Sigmoid colon (tissue), 7 donors: ENCODE measurements around the gene PRSS37. TPM values are rescaled to one million over a fixed set of nuclear protein-coding genes. Genes with fewer than 3 reads are reported as not detected.

Experiments used
- DNase-seq: peaks from one replicate; pipeline ENCODE4 v3.0.0-alpha.2; 2019
- H3K27ac ChIP-seq, 4 donors: fragments of 200-600 bp; sonication (generic); one replicate each; pipeline ENCODE4 v1.5.1; 2016 to 2019; ENCODE audit warnings: mild to moderate bottlenecking in 1 of 4
- H3K27me3 ChIP-seq, 3 donors: fragments of 200-600 bp; sonication (generic); one replicate each; pipeline ENCODE4 v1.5.1; 2019; ENCODE audit warnings: mild to moderate bottlenecking in 1 of 3
- H3K36me3 ChIP-seq, 4 donors: fragments of 200-600 bp; sonication (generic); one replicate each; pipeline ENCODE4 v1.5.1; 2016 to 2019
- H3K4me1 ChIP-seq, 4 donors: fragments of 200-600 bp; sonication (generic); one replicate each; pipeline ENCODE4 v1.5.1; 2017 to 2019
- H3K4me3 ChIP-seq, 4 donors: fragments of 200-600 bp; sonication (generic); one replicate each; pipeline ENCODE4 v1.5.1; 2017 to 2019; ENCODE audit warnings: mild to moderate bottlenecking in 2 of 4, moderate library complexity in 1 of 4
- H3K9me3 ChIP-seq, 4 donors: fragments of 200-600 bp in 3 of 4; sonication (generic) in 3 of 4; one replicate each; pipeline versions ENCODE4 v1.5.1 to v1.6.1; 2013 to 2019
- CTCF ChIP-seq, 4 experiments: fragments of 450-650 bp in 3 of 4; fragments of 200-600 bp in 1 of 4; IDR thresholded peaks; one replicate each; pipeline ENCODE4 v1.5.1; 2016 to 2019; ENCODE audit warnings: antibody characterized with exemption in 4 of 4, mild to moderate bottlenecking in 3 of 4, moderate library complexity in 2 of 4
- EP300 ChIP-seq, 4 donors: sonication (generic); formaldehyde crosslinking; IDR thresholded peaks; one replicate each; pipeline ENCODE4 v1.6.1; 2017; ENCODE audit warnings: antibody characterized with exemption in 4 of 4
- POLR2A ChIP-seq, 2 donors: fragments of 450-650 bp; IDR thresholded peaks; one replicate each; pipeline ENCODE4 v1.6.1; 2016; ENCODE audit warnings: antibody characterized with exemption in 2 of 2, mild to moderate bottlenecking in 2 of 2, moderate library complexity in 2 of 2
- POLR2AphosphoS5 ChIP-seq, 4 donors: sonication (generic); formaldehyde crosslinking; IDR thresholded peaks; one replicate each; pipeline ENCODE4 v1.6.1; 2017; ENCODE audit warnings: antibody characterized with exemption in 4 of 4
- WGBS, 2 donors: extraction: QIAGEN DNeasy Blood & Tissue Kit; methylation state at CpG; one replicate each; pipeline ENCODE4 v1.1.7; 2013; 5-methylcytosine and 5-hydroxymethylcytosine counted together
- intact Hi-C: fragments of 100-400 bp; cut with DNase I; formaldehyde crosslinking; loops from one replicate; pipeline ENCODE4 v1.15.1; 2023
- polyA plus RNA-seq, 3 donors: library from polyadenylated mRNA; stranded (reverse); fragments of 200-250 nt; gene quantifications; one replicate each; pipeline ENCODE4 v1.2.3, GENCODE V29; 2013
- total RNA-seq, 4 donors: library from RNA; depleted of rRNA; stranded (reverse); fragments of >200 nt; gene quantifications; one replicate each; pipeline ENCODE4 v1.1.0, GENCODE V29; 2016
- donor health status: healthy with polysubstance abuse.
- donor health status: Bipolar disorder and iron deficiency.
- donor health status: healthy.

The PRSS37 gene
- total and polyA plus RNA-seq, 7 donors: not detected

GRCh38 chr7:141877365-141877764 is 36.1 kb upstream of the PRSS37 start:
- 91 to 92% methylated on average over 3 of the region's 3 CpGs for WGBS, 2 donors
- Histone ChIP-seq H3K27ac (no peak overlapping the region), H3K4me3 (no peak overlapping the region), H3K4me1 (no peaks in the 10 kb centered on the region), H3K9me3 (no peaks in the 10 kb centered on the region), H3K27me3 (no peaks in the 10 kb centered on the region), H3K36me3 (no peaks in the 10 kb centered on the region)
- no peak for DNase-seq
- intact Hi-C loops: no loop called here
- no peak for TF ChIP-seq POLR2A (IDR thresholded peaks at IDR 0.05)
- no peak for TF ChIP-seq CTCF (IDR thresholded peaks at IDR 0.05)
- TF ChIP-seq POLR2AphosphoS5 (IDR thresholded peaks at IDR 0.05): no peak

- Histone ChIP-seq H3K9me3 (no peaks in the 10 kb centered on the region), H3K27me3 (no peaks in the 10 kb centered on the region), H3K36me3 (no peaks in the 10 kb centered on the region), H3K4me1 (no peaks in the 10 kb centered on the region), H3K27ac (no peak overlapping the region), H3K4me3 (no peak overlapping the region)
- intact Hi-C loops: no loop called here
- no peak for DNase-seq
- TF ChIP-seq POLR2AphosphoS5 (IDR thresholded peaks at IDR 0.05): no peak
- TF ChIP-seq CTCF (IDR thresholded peaks at IDR 0.05): no peak
- TF ChIP-seq EP300 (IDR thresholded peaks at IDR 0.05): no peak
- TF ChIP-seq POLR2A (IDR thresholded peaks at IDR 0.05): no peak
- WGBS, 2 donors: 78 to 90% methylated on average over 1 of the region's 1 CpG
Observed at GRCh38 chr7:141876371-141876770, 35.1 kb upstream of the PRSS37 start.

DNA sequence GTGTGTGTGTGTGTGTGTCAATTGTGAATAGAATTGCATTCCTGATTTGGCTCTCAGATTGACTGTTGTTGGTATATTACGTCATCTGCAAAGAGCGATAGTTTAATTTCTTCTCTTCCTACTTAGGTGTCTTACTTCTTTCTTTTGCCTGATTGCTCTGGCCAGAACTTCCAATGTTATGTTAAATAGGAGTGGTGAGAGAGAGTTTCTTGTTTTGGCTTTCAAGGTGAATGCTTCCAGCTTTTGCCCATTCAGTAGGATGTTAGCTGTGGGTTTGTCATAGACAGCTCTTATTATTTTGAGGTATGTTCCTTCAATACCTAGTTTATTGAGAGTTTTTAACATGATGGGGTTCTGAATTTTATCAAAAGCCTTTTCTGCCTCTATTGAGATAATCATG is 34.2 kb upstream of the PRSS37 start:
- TF ChIP-seq CTCF (IDR thresholded peaks at IDR 0.05) (no peak), POLR2A (IDR thresholded peaks at IDR 0.05) (no peak), POLR2AphosphoS5 (IDR thresholded peaks at IDR 0.05) (no peak)
- no peaks in the 10 kb centered on the region for H3K36me3 ChIP-seq

GRCh38 chr7:141874787-141875186 is 33.5 kb upstream of the PRSS37 start:
- H3K27me3 ChIP-seq: no peaks in the 10 kb centered on the region
- no peaks in the 10 kb centered on the region for H3K9me3 ChIP-seq
- intact Hi-C loops: no loop called here
- WGBS, 2 donors: 72 to 73% methylated on average over 3 of the region's 3 CpGs
- no peaks in the 10 kb centered on the region for H3K4me1 ChIP-seq
- H3K4me3 ChIP-seq: no peak overlapping the region
- TF ChIP-seq POLR2AphosphoS5 (IDR thresholded peaks at IDR 0.05) (no peak), POLR2A (IDR thresholded peaks at IDR 0.05) (no peak), CTCF (IDR thresholded peaks at IDR 0.05) (no peak), EP300 (IDR thresholded peaks at IDR 0.05) (no peak)
- no peak overlapping the region for H3K27ac ChIP-seq
- no peaks in the 10 kb centered on the region for H3K36me3 ChIP-seq
- DNase-seq: no peak

More for the DNA sequence above, 34.2 kb upstream of the PRSS37 start:
- Histone ChIP-seq H3K27ac (no peak overlapping the region), H3K9me3 (no peaks in the 10 kb centered on the region), H3K4me1 (no peaks in the 10 kb centered on the region), H3K27me3 (no peaks in the 10 kb centered on the region), H3K4me3 (no peak overlapping the region)
- intact Hi-C loops: no loop called here
- DNase-seq: no peak
- WGBS, 2 donors: 92 to 96% methylated on average over 2 of the region's 2 CpGs

- no peak overlapping the region for H3K27ac ChIP-seq
- no peaks in the 10 kb centered on the region for H3K4me1 ChIP-seq
- H3K4me3 ChIP-seq: no peak overlapping the region
- DNase-seq: no peak
- H3K9me3 ChIP-seq: peaks cover 0 to 1% (median 0%) of the 10 kb centered on the region in 4 donors
- intact Hi-C loops: no loop called here
- H3K27me3 ChIP-seq: no peaks in the 10 kb centered on the region
- TF ChIP-seq CTCF (IDR thresholded peaks at IDR 0.05): no peak
- TF ChIP-seq POLR2A (IDR thresholded peaks at IDR 0.05): no peak
- TF ChIP-seq EP300 (IDR thresholded peaks at IDR 0.05): no peak
- no peaks in the 10 kb centered on the region for H3K36me3 ChIP-seq
- WGBS, 2 donors: 92 to 93% methylated on average over 3 of the region's 3 CpGs
Observed at GRCh38 chr7:141872931-141873330, 31.6 kb upstream of the PRSS37 start.
